Activated T-helper 2 cell treated with anti-CD3 and anti-CD28 coated beads, Interferon-gamma antibody, Interleukin-2, Interleukin-4, amounts not matched to agents 10 μg/mL and 5 μg/mL and 100 μg/mL, durations not matched to agents 14 hours and 24 hours and 36 hours (primary cell): Measurements from ENCODE around the gene E2F8. TPM values are rescaled to one million over a fixed set of nuclear protein-coding genes. Genes with fewer than 3 reads are reported as not detected.

ENCODE experiments used
- DNase-seq: peaks from one replicate; pipeline ENCODE4 v3.0.0; 2021; ENCODE audit warnings: low spot score
- H3K27ac Mint-ChIP-seq: one replicate; pipeline ENCODE4 v1.8.0; 2021; ENCODE audit warnings: mixed read lengths
- H3K27me3 Mint-ChIP-seq: one replicate; pipeline ENCODE4 v1.8.0; 2021; ENCODE audit warnings: low read depth, mixed read lengths
- H3K36me3 Mint-ChIP-seq: one replicate; pipeline ENCODE4 v1.8.0; 2021; ENCODE audit warnings: low read depth, mixed read lengths
- H3K4me1 Mint-ChIP-seq: one replicate; pipeline ENCODE4 v1.8.0; 2021; ENCODE audit warnings: low read depth, mixed read lengths
- H3K4me3 Mint-ChIP-seq: one replicate; pipeline ENCODE4 v1.8.0; 2021; ENCODE audit warnings: low read depth, mild to moderate bottlenecking, moderate library complexity, mixed read lengths
- H3K9me3 Mint-ChIP-seq: one replicate; pipeline ENCODE4 v1.8.0; 2021; ENCODE audit warnings: mixed read lengths
- intact Hi-C: fragments of 100-400 bp; cut with micrococcal nuclease; formaldehyde crosslinking; loops from one replicate; pipeline ENCODE4 v1.15.1; 2023
- total RNA-seq: library from RNA; stranded (reverse); gene quantifications from 2 replicates; pipeline ENCODE4 v1.2.3, GENCODE V29; 2022

Gene E2F8
- total RNA-seq, 1 donor from 2014 or later, result 24.0 TPM

- H3K36me3 Mint-ChIP-seq, result no peaks in the 10 kb centered on the region
- DNase-seq, result no peak
- no peak overlapping the region for H3K27ac Mint-ChIP-seq
- no peak overlapping the region for H3K4me3 Mint-ChIP-seq
- H3K9me3 Mint-ChIP-seq, result no peaks in the 10 kb centered on the region
- H3K27me3 Mint-ChIP-seq, result no peaks in the 10 kb centered on the region
- intact Hi-C loops, result no loop called here
- no peaks in the 10 kb centered on the region for H3K4me1 Mint-ChIP-seq
Observed at GRCh38 chr11:19185036-19185435, 55.7 kb downstream of the E2F8 start.

GRCh38 chr11:19183646-19184045 is 57.1 kb downstream of the E2F8 start:
- Mint-ChIP-seq H3K9me3 (no peaks in the 10 kb centered on the region), H3K36me3 (no peaks in the 10 kb centered on the region), H3K4me1 (no peaks in the 10 kb centered on the region), H3K27ac (no peak overlapping the region), H3K4me3 (no peak overlapping the region), H3K27me3 (no peaks in the 10 kb centered on the region)
- intact Hi-C loops, result loop anchor here (5.0 kb wide), 1 partner anchor 34 kb away; no protein-coding TSS in a partner anchor
- DNase-seq, result no peak

GRCh38 chr11:19181531-19182261 is 59.0 kb downstream of the E2F8 start:
- Mint-ChIP-seq H3K36me3 (peaks cover 4% of the 10 kb centered on the region), H3K4me1 (no peaks in the 10 kb centered on the region), H3K27me3 (no peaks in the 10 kb centered on the region), H3K4me3 (no peak overlapping the region), H3K9me3 (no peaks in the 10 kb centered on the region), H3K27ac (no peak overlapping the region)
- no peak for DNase-seq
- intact Hi-C loops, result loop anchor here (5.0 kb wide), 1 partner anchor 36 kb away; no protein-coding TSS in a partner anchor

GRCh38 chr11:19176629-19177186 is 64.0 kb downstream of the E2F8 start:
- Mint-ChIP-seq H3K4me3 (no peak overlapping the region), H3K9me3 (no peaks in the 10 kb centered on the region), H3K27ac (no peak overlapping the region), H3K36me3 (peaks cover 34% of the 10 kb centered on the region), H3K27me3 (no peaks in the 10 kb centered on the region), H3K4me1 (no peaks in the 10 kb centered on the region)
- DNase-seq, result no peak
- intact Hi-C loops, result no loop called here

Other genes with a start within 250 kb of the E2F8 start
- gene MRGPRX2, start 180.2 kb downstream of the E2F8 start, total RNA-seq, result 0.09 TPM in 1 of 2 replicates, not detected in the other
- gene ZDHHC13, start 123.8 kb downstream of the E2F8 start, total RNA-seq, result 25.4 and 27.8 TPM in 2 replicates
- gene CSRP3, start 39.0 kb downstream of the E2F8 start, total RNA-seq, result not detected in 2 replicates